Upper lobe of left lung (tissue), 4 donors: Measurements from ENCODE around the gene DCUN1D1.

Source experiments
- POLR2A ChIP-seq, 4 donors: fragments of 450-650 bp; IDR thresholded peaks; one replicate each; pipeline ENCODE4 v1.5.1; 2016 to 2017; ENCODE audit warnings: antibody characterized with exemption in 4 of 4, mild to moderate bottlenecking in 2 of 4
- POLR2AphosphoS5 ChIP-seq, 2 donors: sonication (generic); formaldehyde crosslinking; IDR thresholded peaks; one replicate each; pipeline ENCODE4 v1.5.1; 2017; ENCODE audit warnings: antibody characterized with exemption in 2 of 2
- TF ChIP-seq, protein P1 (sequence below), 6 experiments: fragments of 450-650 bp in 4 of 6; fragments of 200-600 bp in 2 of 6; sonication (generic) in 2 of 6; IDR thresholded peaks; one replicate each; pipeline ENCODE4 v1.5.1; 2016 to 2019; ENCODE audit warnings: antibody characterized with exemption in 6 of 6

DNA sequence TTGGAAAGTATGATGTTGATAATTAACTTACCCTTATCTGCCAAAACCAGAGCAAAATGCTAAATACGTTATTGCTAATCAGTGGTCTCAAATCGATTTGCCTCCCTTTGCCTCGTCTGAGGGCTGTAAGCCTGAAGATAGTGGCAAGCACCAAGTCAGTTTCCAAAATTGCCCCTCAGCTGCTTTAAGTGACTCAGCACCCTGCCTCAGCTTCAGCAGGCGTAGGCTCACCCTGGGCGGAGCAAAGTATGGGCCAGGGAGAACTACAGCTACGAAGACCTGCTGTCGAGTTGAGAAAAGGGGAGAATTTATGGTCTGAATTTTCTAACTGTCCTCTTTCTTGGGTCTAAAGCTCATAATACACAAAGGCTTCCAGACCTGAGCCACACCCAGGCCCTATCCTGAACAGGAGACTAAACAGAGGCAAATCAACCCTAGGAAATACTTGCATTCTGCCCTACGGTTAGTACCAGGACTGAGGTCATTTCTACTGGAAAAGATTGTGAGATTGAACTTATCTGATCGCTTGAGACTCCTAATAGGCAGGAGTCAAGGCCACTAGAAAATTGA is 59.7 kb downstream of the DCUN1D1 start:
- TF ChIP-seq POLR2A (IDR thresholded peaks at IDR 0.05) (no peak), POLR2AphosphoS5 (IDR thresholded peaks at IDR 0.05) (no peak)
- TF ChIP-seq, protein P1, sequence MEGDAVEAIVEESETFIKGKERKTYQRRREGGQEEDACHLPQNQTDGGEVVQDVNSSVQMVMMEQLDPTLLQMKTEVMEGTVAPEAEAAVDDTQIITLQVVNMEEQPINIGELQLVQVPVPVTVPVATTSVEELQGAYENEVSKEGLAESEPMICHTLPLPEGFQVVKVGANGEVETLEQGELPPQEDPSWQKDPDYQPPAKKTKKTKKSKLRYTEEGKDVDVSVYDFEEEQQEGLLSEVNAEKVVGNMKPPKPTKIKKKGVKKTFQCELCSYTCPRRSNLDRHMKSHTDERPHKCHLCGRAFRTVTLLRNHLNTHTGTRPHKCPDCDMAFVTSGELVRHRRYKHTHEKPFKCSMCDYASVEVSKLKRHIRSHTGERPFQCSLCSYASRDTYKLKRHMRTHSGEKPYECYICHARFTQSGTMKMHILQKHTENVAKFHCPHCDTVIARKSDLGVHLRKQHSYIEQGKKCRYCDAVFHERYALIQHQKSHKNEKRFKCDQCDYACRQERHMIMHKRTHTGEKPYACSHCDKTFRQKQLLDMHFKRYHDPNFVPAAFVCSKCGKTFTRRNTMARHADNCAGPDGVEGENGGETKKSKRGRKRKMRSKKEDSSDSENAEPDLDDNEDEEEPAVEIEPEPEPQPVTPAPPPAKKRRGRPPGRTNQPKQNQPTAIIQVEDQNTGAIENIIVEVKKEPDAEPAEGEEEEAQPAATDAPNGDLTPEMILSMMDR (IDR thresholded peaks at IDR 0.05): no peak
